ENCODE measurements around the gene ELL2. TPM values are rescaled to one million over a fixed set of nuclear protein-coding genes. Genes with fewer than 3 reads are reported as not detected.

The ELL2 gene
- 10 to 100 TPM; 29.1 to 39.6 TPM for polyA plus RNA-seq

DNA sequence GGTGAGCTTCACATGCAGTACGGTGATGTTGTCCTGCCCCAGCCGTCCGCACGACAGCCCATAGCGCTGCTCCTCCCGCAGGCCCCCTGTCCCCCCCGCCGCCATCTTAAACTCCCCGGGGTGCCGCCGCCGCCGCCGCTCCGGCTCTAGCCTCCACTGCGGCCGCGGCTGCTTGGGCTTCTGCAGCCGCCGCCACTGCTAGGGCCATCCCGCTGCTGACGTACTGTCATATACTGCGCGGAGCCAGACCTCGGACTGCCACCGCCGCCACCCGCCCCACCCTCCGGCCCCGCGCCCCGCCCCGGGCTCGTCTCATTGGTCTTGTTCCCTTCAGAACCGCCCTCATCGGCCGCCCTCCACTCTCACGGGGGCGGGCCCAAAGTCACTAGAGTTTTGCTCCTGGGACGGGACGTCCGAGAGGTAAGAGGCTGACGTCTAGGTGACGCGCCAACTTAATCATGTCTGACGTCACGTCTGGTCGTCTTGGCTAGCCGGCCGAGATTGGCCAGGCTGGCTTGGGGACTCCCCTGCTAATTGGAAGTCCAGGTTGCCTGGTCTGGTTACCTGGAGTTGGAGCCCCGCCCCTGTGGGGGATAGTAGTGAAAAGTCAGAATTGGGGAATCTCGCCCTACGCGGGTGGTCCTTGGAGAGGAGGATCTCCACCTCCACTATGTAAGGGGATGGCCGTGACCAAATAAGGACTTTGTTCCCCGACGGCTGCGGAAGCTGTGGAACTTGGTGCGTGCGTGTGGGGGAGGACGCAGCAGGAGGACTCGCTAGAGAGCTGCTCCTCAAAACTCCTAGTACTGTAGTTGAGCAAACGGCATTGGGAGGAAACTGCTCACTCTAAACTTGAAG, at the start of gene ELL2:
TSS of gene ELL2 (minus strand) at position 235 of the 858 bp plus-strand sequence. CDS start at position 105, 130 bp downstream.
- no peaks in the 10 kb centered on the region for H3K9me3 ChIP-seq (ENCODE audit: control insufficient read depth in 2 of 2, insufficient read depth in 1 of 2, low read depth in 1 of 2, low read length in 1 of 2)
- WGBS, 2 donors = 1% methylated on average over 56 to 63 of the region's 63 CpGs

GRCh38 chr5:96008987-96009647, 47.5 kb upstream of the ELL2 start:
- Histone ChIP-seq H3K36me3 (ENCODE audit: control insufficient read depth in 2 of 2, insufficient read depth in 2 of 2, low read length in 1 of 2) (no peaks in the 10 kb centered on the region), H3K9me3 (ENCODE audit: control insufficient read depth in 2 of 2, insufficient read depth in 1 of 2, low read depth in 1 of 2, low read length in 1 of 2) (no peaks in the 10 kb centered on the region), H3K4me1 (ENCODE audit: control insufficient read depth in 2 of 2, insufficient read depth in 2 of 2, low read length in 1 of 2) (no peaks in the 10 kb centered on the region), H3K4me3 (ENCODE audit: low read depth in 1 of 2, low read length in 2 of 2) (no peak overlapping the region), H3K27me3 (ENCODE audit: control insufficient read depth in 1 of 2, insufficient read depth in 2 of 2, low read length in 2 of 2) (no peaks in the 10 kb centered on the region), H3K27ac (ENCODE audit: low read depth in 2 of 2, low read length in 1 of 2) (no peak overlapping the region)
- WGBS, 2 donors = 91 to 94% methylated on average over 3 of the region's 3 CpGs

More for the DNA sequence above, at the start of gene ELL2:
- no peaks in the 10 kb centered on the region for H3K4me1 ChIP-seq (ENCODE audit: control insufficient read depth in 2 of 2, insufficient read depth in 2 of 2, low read length in 1 of 2)
- no peaks in the 10 kb centered on the region for H3K27me3 ChIP-seq (ENCODE audit: control insufficient read depth in 1 of 2, insufficient read depth in 2 of 2, low read length in 2 of 2)
- H3K4me3 ChIP-seq (ENCODE audit: low read depth in 1 of 2, low read length in 2 of 2) = peak within 1 kb of the TSS; percentile 86 to 96
- H3K27ac ChIP-seq (ENCODE audit: low read depth in 2 of 2, low read length in 1 of 2) = peak within 1 kb of the TSS; percentile 92 to 98
- H3K36me3 ChIP-seq (ENCODE audit: control insufficient read depth in 2 of 2, insufficient read depth in 2 of 2, low read length in 1 of 2) = no peaks in the 10 kb centered on the region

- no peak overlapping the region for H3K4me3 ChIP-seq (ENCODE audit: low read depth in 1 of 2, low read length in 2 of 2)
- 69 to 81% methylated on average over 1 of the region's 1 CpG for WGBS, 2 donors
- H3K27me3 ChIP-seq (ENCODE audit: control insufficient read depth in 1 of 2, insufficient read depth in 2 of 2, low read length in 2 of 2) = no peaks in the 10 kb centered on the region
- H3K27ac ChIP-seq (ENCODE audit: low read depth in 2 of 2, low read length in 1 of 2) = no peak overlapping the region
- H3K4me1 ChIP-seq (ENCODE audit: control insufficient read depth in 2 of 2, insufficient read depth in 2 of 2, low read length in 1 of 2) = no peaks in the 10 kb centered on the region
- H3K36me3 ChIP-seq (ENCODE audit: control insufficient read depth in 2 of 2, insufficient read depth in 2 of 2, low read length in 1 of 2) = no peaks in the 10 kb centered on the region
- H3K9me3 ChIP-seq (ENCODE audit: control insufficient read depth in 2 of 2, insufficient read depth in 1 of 2, low read depth in 1 of 2, low read length in 1 of 2) = no peaks in the 10 kb centered on the region
Observed at GRCh38 chr5:96008487-96008886, 46.8 kb upstream of the ELL2 start.

- H3K27ac ChIP-seq (ENCODE audit: low read depth in 2 of 2, low read length in 1 of 2) = no peak overlapping the region
- H3K4me1 ChIP-seq (ENCODE audit: control insufficient read depth in 2 of 2, insufficient read depth in 2 of 2, low read length in 1 of 2) = no peaks in the 10 kb centered on the region
- 63 to 84% methylated on average over 1 of the region's 1 CpG for WGBS, 2 donors
- no peaks in the 10 kb centered on the region for H3K36me3 ChIP-seq (ENCODE audit: control insufficient read depth in 2 of 2, insufficient read depth in 2 of 2, low read length in 1 of 2)
- H3K4me3 ChIP-seq (ENCODE audit: low read depth in 1 of 2, low read length in 2 of 2) = no peak overlapping the region
- no peaks in the 10 kb centered on the region for H3K27me3 ChIP-seq (ENCODE audit: control insufficient read depth in 1 of 2, insufficient read depth in 2 of 2, low read length in 2 of 2)
- H3K9me3 ChIP-seq (ENCODE audit: control insufficient read depth in 2 of 2, insufficient read depth in 1 of 2, low read depth in 1 of 2, low read length in 1 of 2) = no peaks in the 10 kb centered on the region
Observed at GRCh38 chr5:96007051-96007450, 45.4 kb upstream of the ELL2 start.

DNA sequence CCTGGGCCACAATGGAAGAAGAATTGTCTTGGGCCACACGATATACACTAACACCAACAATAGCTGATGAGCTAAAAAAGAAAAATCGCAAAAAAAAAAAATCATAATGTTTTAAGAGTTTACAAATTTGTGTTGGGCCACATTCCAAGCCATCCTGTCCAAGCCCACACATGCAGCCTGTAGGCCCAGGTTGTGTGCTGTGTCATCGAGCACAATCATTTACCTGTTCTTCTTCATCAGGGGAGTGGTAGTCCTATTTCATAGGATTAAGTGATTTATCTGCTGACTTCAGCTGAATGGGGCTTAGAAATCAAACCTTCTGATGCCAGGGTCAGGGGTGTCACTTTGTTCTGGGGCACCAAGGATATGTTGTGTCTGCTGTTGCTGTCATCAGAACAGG, 44.6 kb upstream of the ELL2 start:
- Histone ChIP-seq H3K9me3 (ENCODE audit: control insufficient read depth in 2 of 2, insufficient read depth in 1 of 2, low read depth in 1 of 2, low read length in 1 of 2) (no peaks in the 10 kb centered on the region), H3K27ac (ENCODE audit: low read depth in 2 of 2, low read length in 1 of 2) (peak overlapping the region; percentile 56 to 64), H3K27me3 (ENCODE audit: control insufficient read depth in 1 of 2, insufficient read depth in 2 of 2, low read length in 2 of 2) (no peaks in the 10 kb centered on the region), H3K4me3 (ENCODE audit: low read depth in 1 of 2, low read length in 2 of 2) (no peak overlapping the region), H3K4me1 (ENCODE audit: control insufficient read depth in 2 of 2, insufficient read depth in 2 of 2, low read length in 1 of 2) (no peaks in the 10 kb centered on the region), H3K36me3 (ENCODE audit: control insufficient read depth in 2 of 2, insufficient read depth in 2 of 2, low read length in 1 of 2) (no peaks in the 10 kb centered on the region)
- WGBS, 2 donors = 79 to 90% methylated on average over 3 of the region's 3 CpGs

DNA sequence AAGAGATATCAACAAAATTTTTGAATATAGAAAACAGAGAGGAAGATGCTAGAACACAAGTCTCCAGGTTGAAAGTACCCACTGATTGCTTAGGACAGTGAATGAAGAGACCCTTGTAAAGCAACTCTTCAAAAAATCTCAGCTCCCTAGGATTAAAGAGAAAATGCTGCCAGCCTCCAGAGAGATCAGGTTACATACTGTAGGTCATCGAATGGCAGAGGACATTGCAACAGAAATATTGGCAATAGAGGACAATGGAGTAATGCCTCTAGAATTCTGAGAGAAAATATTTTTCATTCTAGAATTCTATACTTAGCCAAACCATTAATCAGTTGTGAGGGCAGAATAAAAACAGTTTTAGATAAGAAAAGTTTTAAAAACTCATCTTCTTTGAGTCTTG, 43.1 kb upstream of the ELL2 start:
- H3K27ac ChIP-seq (ENCODE audit: low read depth in 2 of 2, low read length in 1 of 2) = no peak overlapping the region
- H3K36me3 ChIP-seq (ENCODE audit: control insufficient read depth in 2 of 2, insufficient read depth in 2 of 2, low read length in 1 of 2) = no peaks in the 10 kb centered on the region
- no peaks in the 10 kb centered on the region for H3K9me3 ChIP-seq (ENCODE audit: control insufficient read depth in 2 of 2, insufficient read depth in 1 of 2, low read depth in 1 of 2, low read length in 1 of 2)
- H3K4me1 ChIP-seq (ENCODE audit: control insufficient read depth in 2 of 2, insufficient read depth in 2 of 2, low read length in 1 of 2) = no peaks in the 10 kb centered on the region
- no peak overlapping the region for H3K4me3 ChIP-seq (ENCODE audit: low read depth in 1 of 2, low read length in 2 of 2)
- H3K27me3 ChIP-seq (ENCODE audit: control insufficient read depth in 1 of 2, insufficient read depth in 2 of 2, low read length in 2 of 2) = no peaks in the 10 kb centered on the region
- WGBS, 2 donors = 78 to 82% methylated on average over 1 of the region's 1 CpG

- Histone ChIP-seq H3K27me3 (ENCODE audit: control insufficient read depth in 1 of 2, insufficient read depth in 2 of 2, low read length in 2 of 2) (no peaks in the 10 kb centered on the region), H3K4me1 (ENCODE audit: control insufficient read depth in 2 of 2, insufficient read depth in 2 of 2, low read length in 1 of 2) (no peaks in the 10 kb centered on the region), H3K9me3 (ENCODE audit: control insufficient read depth in 2 of 2, insufficient read depth in 1 of 2, low read depth in 1 of 2, low read length in 1 of 2) (no peaks in the 10 kb centered on the region), H3K27ac (ENCODE audit: low read depth in 2 of 2, low read length in 1 of 2) (no peak overlapping the region), H3K36me3 (ENCODE audit: control insufficient read depth in 2 of 2, insufficient read depth in 2 of 2, low read length in 1 of 2) (no peaks in the 10 kb centered on the region), H3K4me3 (ENCODE audit: low read depth in 1 of 2, low read length in 2 of 2) (no peak overlapping the region)
Observed at GRCh38 chr5:96004087-96004486, 42.4 kb upstream of the ELL2 start.

- Histone ChIP-seq H3K4me3 (ENCODE audit: low read depth in 1 of 2, low read length in 2 of 2) (no peak overlapping the region), H3K36me3 (ENCODE audit: control insufficient read depth in 2 of 2, insufficient read depth in 2 of 2, low read length in 1 of 2) (no peaks in the 10 kb centered on the region), H3K4me1 (ENCODE audit: control insufficient read depth in 2 of 2, insufficient read depth in 2 of 2, low read length in 1 of 2) (no peaks in the 10 kb centered on the region), H3K9me3 (ENCODE audit: control insufficient read depth in 2 of 2, insufficient read depth in 1 of 2, low read depth in 1 of 2, low read length in 1 of 2) (no peaks in the 10 kb centered on the region), H3K27ac (ENCODE audit: low read depth in 2 of 2, low read length in 1 of 2) (no peak overlapping the region), H3K27me3 (ENCODE audit: control insufficient read depth in 1 of 2, insufficient read depth in 2 of 2, low read length in 2 of 2) (no peaks in the 10 kb centered on the region)
Observed at GRCh38 chr5:96001262-96001661, 39.6 kb upstream of the ELL2 start.

DNA sequence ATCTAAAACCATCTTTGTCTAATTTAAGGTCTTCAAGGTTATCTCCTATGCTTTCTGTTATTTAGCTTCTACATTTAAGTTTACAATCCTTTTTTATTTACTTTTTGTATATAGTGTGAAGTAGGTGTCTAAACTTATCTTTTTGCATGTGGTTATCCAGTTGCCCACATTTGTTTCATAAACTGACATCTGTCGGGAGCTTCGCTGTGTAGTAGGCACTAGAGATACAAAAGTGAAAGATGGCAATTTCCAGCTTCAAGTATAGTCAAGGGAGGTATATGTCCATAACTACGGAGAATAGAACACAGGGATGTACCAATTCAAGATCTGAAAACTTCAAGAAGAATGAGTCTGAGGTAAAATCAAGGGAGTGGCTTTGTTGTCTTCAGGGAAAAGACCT, 38.7 kb upstream of the ELL2 start:
- H3K4me1 ChIP-seq (ENCODE audit: control insufficient read depth in 2 of 2, insufficient read depth in 2 of 2, low read length in 1 of 2) = no peaks in the 10 kb centered on the region
- no peaks in the 10 kb centered on the region for H3K27me3 ChIP-seq (ENCODE audit: control insufficient read depth in 1 of 2, insufficient read depth in 2 of 2, low read length in 2 of 2)
- H3K9me3 ChIP-seq (ENCODE audit: control insufficient read depth in 2 of 2, insufficient read depth in 1 of 2, low read depth in 1 of 2, low read length in 1 of 2) = no peaks in the 10 kb centered on the region
- H3K27ac ChIP-seq (ENCODE audit: low read depth in 2 of 2, low read length in 1 of 2) = no peak overlapping the region
- H3K36me3 ChIP-seq (ENCODE audit: control insufficient read depth in 2 of 2, insufficient read depth in 2 of 2, low read length in 1 of 2) = no peaks in the 10 kb centered on the region
- no peak overlapping the region for H3K4me3 ChIP-seq (ENCODE audit: low read depth in 1 of 2, low read length in 2 of 2)
- 89 to 94% methylated on average over 3 of the region's 3 CpGs for WGBS, 2 donors

Data from esophagus (tissue), 2 donors.